ENCODE results near the gene KLF7.

Gene KLF7

DNA sequence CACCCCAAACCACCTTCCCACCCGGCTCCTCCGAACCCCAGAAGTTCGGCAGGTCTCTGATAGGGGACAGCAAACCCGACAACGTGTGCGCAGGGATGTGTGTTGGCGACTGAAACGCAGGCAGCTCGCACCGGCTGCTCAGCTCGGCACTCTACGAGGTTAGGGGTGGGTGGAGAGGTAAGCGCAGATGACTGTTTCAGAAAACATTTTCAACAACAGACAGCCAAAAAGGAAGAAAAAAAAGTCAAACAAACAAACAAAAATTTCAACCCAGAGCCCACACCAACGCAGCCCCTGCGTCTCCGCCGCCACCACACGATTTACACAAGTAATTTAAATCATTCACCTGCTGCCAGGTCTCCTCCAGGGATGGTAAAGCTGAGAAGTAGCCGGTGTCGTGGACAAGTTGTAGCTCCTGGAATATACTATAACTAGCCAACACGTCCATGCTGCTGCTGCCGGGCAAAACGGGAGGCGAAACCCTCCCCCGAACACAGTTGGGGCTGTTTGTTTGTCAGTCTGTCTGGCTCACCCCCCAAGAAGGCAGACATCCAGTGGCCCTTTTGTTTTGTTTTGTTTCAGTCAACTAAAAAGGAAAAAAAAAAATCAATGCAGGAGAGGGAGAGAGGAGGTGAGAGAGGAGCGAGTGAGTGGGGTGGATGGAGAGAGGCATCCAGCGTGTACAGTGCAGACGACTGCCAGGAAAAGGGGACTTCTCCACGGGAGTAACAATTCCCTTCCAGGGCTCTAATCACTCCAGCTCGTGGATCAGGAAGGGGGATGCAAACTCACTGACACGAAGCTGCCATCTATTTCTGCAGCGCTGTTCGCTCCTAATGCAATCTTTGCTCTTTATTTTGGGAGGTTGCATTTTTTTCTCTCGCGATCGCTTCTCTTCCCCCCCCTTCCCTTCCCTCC lies at the start of gene KLF7:
TSS of gene KLF7 (minus strand) at position 828 of the 918 bp plus-strand sequence. CDS start at position 448, 380 bp downstream.
- DNase-seq (ENCODE audit: low read depth), result peak; percentile 57

DNA sequence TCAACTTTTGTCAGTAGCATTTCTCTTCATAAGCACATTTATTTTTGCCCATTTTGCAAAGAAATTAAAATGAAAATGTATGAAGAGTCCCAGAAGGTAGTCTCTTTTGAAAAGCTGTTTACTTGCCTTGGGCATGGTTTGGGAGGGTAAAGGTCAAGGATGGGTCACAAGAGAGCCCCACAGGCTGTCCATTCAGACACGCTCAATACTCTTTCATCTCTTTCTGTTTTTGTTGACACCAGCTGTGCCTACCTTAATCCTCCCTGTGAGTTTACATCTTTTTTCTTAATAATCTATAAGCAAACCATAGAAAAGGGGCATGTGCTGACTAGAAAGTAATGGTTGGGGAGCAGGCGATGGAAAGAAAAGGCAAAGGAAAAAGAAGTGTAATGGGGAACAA lies 49.6 kb upstream of the KLF7 start:
- no peak for DNase-seq (ENCODE audit: low read depth)

DNA sequence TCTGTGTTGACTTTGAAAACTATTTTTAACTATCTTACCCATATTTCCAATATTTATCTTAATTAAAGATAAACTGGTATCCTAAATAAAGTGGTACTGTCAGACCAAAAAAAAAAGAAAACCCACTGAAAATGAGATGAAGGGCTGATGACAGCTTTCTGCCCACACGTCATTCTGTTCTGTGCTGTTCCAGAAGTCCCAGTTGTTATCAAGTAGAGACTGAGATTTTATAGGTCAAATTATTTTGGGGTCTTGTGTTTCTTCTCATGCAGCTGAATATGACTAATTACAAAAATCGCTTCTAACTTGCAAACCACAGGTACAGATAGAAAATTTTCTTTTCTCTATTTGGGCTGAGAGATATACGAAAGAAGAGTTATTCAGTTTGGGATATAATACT lies 48.7 kb upstream of the KLF7 start:
- DNase-seq (ENCODE audit: low read depth), result no peak

DNA sequence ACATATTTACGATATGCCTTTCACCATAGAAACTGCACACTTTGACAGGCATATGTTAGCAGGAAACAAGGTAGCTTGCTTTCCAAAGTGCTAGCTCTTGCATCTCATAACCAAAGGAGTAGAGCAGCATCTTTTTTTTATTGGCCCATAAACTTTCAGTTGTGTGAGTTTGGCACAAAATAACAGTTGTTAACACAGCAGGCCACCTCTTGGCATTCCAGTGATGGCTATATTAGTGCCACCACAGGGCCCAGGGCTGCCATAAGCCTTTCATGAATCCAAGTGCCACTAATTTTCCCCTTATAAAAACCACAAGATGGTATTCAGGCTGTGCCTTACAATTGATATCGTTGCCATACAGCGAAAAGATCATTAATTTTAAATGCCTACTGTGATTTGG lies 40.3 kb upstream of the KLF7 start:
- no peak for DNase-seq (ENCODE audit: low read depth)

DNA sequence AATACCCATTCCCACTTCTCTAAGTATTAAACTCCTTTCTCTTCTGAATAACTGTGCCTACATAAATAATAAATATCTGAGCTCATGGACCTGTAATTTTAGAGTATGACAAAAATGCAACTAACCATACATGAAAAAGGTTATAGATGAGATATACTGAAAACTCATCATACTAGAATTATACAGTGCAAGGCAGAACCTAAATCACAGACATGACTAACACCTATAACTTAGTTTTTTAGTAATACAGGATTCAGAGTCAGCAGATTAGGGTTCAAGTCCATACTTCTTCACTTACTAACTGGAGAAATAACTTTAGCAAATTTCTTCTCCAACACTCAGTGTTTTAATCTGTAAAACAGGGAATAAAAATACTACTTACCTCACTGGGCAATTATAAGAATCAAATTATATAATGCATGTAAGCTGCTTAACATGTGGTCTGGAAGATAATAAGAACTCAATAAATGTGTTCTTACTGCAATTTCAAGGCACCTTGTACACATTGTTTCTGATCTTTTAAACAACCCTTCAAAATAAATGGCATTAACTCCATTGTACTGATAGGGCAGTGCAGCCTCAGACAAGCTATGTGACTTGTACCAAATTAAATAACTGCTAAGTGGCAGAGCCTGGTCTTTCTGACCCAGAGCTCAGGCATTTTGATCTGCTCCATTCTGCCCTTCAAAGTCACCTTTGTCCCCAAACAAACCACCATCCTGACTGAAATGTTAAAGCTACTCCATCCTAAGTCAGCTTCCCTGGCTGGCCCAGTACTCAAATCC lies 39.6 kb upstream of the KLF7 start:
- DNase-seq (ENCODE audit: low read depth), result no peak

DNA sequence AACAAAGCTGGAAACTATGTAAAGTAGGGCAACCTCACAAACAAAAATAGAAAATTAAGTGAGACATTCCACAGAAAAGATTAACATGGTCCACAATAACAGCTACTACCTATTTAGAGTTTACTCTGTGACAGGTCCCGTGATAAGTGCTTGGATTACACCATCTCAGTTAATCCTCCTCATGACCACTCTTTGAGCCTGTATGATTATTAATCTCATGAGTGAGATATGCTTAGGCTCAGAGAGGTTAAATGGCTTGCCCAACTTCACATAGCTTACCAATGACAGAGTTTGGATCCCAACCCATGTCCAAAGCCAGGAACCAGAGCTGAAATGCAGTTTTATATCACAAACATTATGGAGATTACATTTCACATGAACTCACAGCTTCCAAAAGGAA lies 37.3 kb upstream of the KLF7 start:
- DNase-seq (ENCODE audit: low read depth), result no peak

DNA sequence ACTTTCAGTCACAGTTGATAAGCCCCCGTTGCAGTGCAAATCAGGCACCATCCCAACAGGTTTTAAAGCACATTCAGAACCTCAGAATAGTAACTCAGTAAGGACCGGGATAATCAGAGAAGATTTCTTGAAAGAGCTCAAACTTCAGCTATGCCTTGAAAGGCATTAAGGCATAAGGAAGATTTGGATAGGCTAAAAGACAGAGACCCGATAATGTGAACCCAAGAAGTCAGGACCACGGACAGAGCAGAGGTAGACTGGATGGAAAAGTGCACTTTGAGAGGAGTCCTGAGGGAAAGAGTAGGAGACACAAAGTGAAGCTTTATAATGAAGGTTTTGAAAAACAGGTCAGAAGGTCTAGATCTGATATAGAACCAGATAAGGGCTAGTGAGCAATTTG lies 36.9 kb upstream of the KLF7 start:
- DNase-seq (ENCODE audit: low read depth), result peak; percentile 68

DNA sequence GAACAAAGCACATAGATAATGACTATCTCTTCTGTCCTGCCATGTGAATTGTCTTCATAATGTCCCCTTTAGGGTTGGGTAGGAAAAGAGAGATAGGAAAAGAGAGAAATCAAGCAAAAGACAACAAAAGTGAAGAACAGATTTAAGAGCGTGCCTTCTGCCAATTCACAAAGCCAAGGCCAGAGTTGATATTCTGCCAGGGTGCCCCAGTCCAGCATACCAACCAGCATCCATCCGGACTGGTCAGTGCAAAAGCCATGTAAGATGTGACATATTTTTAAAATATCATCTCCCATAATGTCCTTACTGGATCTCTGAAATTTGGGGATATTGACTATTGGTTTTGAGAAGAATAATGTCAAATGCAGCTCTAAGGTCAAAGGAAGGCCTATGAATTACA lies 35.7 kb upstream of the KLF7 start:
- no peak for DNase-seq (ENCODE audit: low read depth)

DNA sequence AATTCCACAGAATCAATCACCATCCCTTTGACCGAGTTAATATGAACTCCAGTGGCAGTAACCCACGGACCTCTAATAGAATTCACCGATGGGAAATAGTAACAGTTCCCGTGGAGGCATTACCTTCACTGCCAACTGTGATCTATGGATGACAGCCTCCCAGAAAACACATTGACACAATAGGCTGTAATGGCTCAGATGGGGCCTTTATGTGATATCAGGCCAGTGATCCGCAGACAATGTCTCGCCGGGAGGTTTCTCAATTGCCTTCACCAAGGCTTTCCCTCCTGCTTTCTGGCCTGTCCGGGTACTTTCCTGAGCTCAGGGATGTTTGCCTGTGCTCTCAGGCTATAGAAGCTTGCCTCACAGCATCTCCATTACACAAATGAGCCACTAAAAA lies 34.4 kb upstream of the KLF7 start:
- DNase-seq (ENCODE audit: low read depth), result no peak

DNA sequence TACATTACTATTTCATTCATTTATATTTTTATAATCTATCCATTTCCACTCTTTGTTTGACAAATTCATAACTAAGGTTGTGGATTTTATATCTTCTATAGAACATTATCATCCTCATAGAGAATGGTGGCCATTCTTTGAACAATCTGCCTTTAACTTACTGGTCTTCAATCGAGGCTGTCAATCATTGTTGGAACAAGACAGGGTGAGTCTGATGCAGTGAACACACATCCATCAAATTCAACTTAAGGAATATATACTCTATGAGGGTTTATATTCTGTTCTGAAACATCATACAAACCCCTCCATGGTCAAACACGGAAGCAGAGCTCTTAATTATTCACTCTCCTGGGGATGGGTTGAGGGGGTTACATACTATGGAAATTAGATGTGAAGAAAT lies 28.3 kb upstream of the KLF7 start:
- DNase-seq (ENCODE audit: low read depth), result no peak

DNA sequence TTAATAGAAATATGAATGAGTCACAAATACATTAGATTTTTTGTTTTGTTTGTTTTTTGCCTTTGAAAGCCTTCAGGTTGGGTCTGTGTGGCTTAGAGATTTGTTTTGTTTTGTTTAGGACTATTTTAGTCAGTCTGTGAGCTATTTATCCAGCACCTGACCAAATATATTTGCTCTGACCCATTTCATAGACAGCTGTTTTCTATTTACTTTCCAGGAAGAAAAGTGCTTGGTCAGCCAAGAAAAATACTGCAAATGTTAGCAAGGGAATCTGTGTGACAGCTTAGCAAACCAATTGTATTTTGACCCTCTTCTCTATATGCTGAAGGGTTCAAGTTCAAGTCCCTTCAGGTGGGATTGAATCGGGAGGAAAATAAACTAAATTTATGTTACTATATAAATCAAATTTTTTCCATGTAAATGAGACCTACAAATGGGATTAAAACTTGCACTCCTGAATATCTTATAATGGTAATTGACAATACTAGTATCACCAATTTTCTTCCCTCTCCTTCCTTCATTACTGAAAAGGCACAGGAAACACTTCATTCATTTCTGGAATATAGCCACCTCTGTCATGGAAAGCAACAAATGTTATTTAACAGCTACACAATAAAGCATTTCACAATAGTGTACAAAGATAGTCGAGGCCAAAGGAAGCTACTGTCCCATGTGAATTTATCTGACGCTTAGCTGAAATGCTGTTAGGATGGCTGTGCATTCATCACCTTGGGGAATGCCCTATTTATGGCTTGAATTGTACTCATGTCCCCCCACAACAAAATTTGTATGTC lies 23.1 kb upstream of the KLF7 start:
- DNase-seq (ENCODE audit: low read depth), result peak; percentile 71

DNA sequence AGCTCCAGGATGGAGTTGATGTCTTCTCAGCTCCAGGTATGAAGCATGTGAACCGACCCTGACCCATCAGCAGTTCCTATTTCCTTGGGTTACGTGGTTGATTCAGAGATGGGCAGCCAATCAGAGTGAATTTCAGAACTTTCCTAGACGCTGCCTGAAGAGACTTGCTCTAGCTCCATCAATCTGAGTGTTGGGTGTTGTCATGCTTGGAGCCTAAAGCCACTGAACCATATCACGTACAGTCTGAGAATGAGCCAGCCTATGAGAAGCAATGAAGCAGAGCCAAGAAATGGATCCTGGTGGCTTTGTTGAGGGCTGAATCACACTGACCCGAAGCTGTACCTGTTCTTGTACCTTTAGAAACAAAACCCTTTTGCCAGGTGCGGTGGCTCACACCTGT lies 19.6 kb upstream of the KLF7 start:
- DNase-seq (ENCODE audit: low read depth), result no peak

DNA sequence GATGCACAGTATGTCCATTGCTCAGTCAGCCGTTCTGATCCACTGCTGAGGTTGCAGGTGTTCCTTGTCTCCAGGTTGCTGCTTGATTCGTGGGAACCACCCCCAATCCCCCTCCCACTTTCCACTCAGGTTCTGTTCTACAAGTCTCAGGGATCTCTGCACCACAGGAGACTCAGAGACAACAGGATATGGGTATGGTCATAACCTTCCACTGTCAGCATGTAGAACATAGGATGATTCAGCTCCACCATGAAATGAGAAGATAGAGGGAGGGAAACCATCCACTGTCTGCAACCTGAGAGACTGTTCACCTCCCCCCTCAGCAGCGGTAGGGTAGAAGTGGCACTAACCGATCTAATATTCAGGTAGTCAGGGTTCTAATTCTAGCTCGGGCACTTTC lies 19.0 kb upstream of the KLF7 start:
- DNase-seq (ENCODE audit: low read depth), result peak; percentile 52

DNA sequence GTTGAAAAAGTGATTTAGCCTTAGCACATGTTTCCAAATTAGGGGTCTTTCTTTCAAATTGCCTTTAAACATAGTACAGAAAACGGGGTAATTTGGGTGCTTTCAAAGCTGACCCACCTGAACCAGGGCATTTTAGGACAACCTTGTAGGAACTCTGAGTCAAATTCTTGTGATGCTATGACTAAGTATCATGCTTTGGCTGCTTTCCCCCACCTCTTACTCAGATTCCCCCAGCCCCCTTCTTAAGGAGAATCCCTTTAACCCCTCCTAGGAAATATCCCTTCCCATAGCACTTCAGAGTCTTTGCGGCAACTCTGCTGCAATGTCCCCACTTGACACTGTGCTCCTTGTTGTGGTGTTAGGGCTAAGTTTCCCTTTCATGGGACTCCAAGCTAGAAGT lies 18.6 kb upstream of the KLF7 start:
- peak; percentile 66 for DNase-seq (ENCODE audit: low read depth)

DNA sequence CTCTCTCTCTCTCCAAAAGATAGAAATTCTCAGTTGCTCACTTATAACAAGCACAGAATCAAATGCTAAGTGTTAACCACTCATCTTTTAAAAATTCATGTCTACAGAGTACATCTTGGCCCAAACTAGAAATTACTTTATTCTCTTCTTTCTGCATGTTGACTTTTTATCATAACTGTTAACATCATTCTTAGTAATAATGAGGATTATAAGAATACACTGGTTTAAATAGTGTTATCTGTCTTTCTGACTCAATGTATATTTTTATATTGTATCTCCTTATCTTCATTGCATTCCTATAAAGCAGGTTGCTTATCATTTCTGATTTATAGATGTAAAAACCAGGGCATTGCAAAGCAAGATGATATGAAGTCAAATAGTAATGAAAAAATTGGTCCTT lies 17.8 kb upstream of the KLF7 start:
- DNase-seq (ENCODE audit: low read depth), result no peak

DNA sequence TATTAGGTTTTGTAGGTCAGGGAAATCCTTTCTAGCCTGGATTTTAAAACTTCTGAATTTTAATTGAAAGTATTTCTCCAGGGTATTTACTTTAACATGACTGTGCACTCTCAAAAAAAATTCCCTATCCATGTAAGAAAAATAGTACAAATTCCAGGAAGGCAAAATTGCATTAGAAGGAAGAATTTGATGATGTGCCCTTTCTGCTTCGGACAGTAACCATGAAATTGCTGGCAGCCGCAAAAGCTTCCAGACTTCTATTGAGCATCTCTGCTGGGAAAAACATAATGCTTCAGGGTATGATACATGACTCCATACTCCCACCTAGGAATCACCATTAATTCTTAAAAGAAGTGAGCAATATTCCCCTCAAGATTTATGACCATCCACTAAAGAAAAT lies 17.2 kb upstream of the KLF7 start:
- DNase-seq (ENCODE audit: low read depth), result peak; percentile 95

DNA sequence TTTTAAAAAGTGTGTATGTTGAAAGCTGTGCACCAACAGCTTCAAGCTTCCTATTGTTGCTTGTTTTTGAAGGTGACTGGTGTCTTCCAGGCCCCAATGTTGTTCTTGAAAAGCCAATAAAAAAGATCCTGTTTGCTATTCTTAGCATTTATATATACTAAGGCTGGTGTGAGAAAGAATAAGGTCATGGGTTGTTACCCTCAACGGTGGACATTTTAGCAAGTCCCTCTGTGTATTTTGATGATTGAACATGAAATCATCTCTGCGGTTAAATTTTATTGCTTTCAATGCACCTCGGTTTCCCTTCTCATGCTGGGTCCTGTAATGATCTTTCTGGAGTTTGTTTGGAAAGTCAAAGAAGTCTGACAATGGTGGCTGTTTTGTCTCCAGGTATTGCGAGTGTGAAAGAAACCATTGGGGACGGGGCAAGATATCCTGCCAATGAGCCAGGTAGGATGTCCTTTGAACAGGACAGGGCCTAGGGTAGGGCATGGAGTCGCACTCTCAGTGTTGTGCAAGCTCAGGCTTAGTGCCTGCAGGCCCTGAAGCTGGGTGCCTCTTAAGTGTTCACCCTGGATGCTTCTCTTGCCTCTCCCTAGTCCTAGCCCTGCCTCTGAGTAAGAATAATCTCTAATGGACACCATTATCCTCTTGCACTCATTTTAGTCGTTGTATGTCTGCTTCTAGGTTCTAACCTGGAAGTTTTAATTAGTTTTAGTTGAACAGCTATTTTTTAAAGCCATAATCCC lies 16.0 kb upstream of the KLF7 start:
- peak; percentile 58 for DNase-seq (ENCODE audit: low read depth)

DNA sequence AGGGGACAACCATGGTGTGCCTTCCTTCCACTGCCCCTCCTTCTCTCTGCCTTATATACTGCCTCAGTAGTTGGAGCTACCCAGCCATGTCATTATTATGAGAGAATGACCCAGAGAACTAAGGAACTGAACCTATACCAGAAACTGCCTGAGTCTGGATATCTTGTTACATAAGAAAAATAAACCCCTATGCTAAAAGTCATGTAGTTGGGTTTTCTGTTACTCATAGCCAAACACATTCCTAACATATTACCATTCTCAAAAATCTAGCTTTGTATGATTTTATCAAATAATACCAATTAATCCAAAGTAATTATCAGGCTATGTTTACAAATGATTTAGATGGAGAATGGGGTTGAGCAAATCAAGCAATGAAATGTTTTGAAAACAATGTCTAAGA lies 15.0 kb upstream of the KLF7 start:
- peak; percentile 79 for DNase-seq (ENCODE audit: low read depth)

DNA sequence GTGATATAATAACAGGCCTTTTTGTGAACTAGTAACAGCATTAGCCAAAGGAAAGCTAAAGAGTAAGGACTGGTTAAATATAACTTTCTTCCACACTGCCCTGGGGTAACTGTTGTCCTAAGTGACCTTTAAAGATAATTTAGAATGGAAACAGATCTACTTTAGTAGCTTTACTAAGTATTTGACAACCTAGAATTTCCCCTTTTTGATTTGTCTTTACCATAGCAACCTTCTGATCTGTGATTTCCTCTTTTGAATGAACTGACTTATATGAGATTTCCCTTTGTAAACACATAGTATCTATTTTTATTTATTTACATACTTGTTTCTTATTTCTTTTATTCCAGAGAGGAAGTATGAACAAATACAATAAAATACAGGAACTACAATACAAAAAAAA lies 10.5 kb upstream of the KLF7 start:
- DNase-seq (ENCODE audit: low read depth), result no peak

DNA sequence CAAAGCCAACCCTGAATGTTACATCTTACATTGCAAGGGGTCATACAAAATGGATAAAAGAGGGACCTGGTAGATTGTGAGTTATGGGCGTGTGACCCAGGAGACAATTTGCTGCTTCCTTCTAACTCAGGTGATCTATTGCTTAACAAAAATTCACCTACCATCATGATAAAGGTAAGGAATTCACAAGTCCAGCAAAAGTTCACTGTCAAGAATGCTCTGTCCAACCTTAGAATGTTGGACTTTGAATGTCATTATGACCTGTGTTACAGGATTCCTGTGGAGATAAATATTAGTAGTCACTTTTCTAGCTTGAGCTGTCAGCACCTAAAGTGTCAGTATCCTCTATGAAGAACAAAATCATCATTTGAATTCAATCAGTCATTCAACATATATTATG lies 7.9 kb upstream of the KLF7 start:
- no peak for DNase-seq (ENCODE audit: low read depth)

DNA sequence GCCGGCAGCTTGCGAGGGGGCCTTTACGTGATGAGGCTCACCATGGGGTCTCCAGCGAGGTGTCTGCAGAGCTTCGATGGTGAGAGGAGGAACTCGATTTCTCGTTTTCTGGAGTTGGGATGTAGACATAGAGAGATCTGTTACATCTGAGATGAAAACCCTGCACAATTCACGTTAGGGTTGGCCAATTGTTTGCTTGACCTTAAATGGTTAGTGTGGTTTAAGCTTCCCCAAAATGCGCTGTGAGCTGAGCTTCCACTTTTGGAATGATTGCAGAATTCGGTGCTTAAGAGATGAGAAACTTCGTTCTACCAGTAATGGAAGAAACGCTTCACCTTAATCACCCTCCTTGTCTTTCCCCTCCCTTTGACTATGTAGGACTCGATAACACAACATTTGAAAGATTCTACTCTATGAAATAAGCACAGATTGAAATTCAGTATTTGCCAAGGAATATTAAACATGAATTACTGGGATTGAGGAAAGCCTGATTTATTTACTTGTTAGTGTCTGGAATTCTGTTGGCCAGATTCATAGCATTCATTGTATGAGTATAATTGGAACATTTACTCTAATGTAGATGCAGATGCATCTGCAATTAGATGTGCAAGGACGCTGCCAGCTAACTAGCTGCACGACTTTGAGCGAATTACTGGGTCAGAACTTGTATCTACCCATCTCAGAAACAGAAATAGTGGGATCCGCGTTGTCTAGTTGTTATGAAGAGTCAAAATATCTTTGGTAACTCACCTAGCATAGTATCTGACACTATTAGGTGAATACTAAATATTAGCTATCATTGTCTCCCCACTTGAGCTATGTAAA lies 1.6 kb upstream of the KLF7 start:
- DNase-seq (ENCODE audit: low read depth), result peak; percentile 83
